ENCODE data around the gene NIM1K.
"Not testable (repeated sequence)": the region's sequence is repeated elsewhere in the genome, so short reads cannot be mapped to it uniquely, and the experiment has no call there.

NIM1K gene

DNA sequence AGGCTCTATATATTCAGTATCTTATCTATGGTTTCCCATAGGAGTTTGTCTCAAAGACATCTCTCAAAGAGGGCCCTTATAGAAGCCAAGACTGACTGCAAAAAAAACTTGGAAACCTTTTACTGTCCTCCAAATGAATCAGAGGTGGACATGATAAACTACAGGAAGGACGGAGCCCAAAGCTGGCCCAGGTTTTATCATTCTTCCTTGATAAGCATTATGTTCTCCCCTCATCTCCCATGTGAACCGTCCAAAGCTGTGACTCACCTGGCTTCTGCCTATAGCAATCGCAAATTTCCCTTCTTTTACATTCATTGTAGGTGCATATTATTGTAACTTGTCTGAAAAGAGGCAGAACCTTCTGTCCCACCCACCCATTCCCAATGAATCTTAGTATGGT is 35.0 kb upstream of the NIM1K start:
- no peaks in the 10 kb centered on the region for H3K4me1 ChIP-seq (ENCODE audit: control insufficient read depth in 1 of 2, insufficient read depth in 2 of 2, low read length in 2 of 2)

DNA sequence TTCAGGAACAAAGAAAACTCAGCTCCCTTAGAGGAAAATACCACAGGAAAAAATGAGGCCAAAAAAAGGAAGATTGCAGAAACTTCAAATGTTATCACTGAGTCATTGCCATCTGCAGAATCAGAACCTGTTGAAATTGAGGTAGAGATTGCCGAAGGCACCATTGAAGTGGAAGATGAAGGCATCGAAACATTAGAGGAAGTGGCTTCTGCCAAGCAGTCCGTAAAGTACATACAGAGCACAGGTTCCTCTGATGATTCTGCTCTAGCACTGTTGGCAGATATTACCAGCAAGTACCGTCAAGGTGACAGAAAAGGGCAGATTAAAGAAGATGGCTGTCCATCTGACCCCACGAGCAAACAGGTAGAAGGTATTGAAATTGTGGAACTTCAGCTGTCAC is 30.8 kb upstream of the NIM1K start:
- Histone ChIP-seq H3K27me3 (ENCODE audit: low read depth, low read length) (no peaks in the 10 kb centered on the region), H3K9me3 (ENCODE audit: control insufficient read depth in 1 of 2, low read length in 2 of 2) (no peaks in the 10 kb centered on the region), H3K4me1 (ENCODE audit: control insufficient read depth in 1 of 2, insufficient read depth in 2 of 2, low read length in 2 of 2) (no peaks in the 10 kb centered on the region), H3K36me3 (ENCODE audit: control insufficient read depth in 1 of 2, insufficient read depth in 2 of 2, low read length in 2 of 2) (peaks cover 18 to 31% of the 10 kb centered on the region in 2 donors), H3K4me3 (ENCODE audit: low read depth in 1 of 2, low read length in 2 of 2) (no peak overlapping the region), H3K27ac (ENCODE audit: low read length) (no peak overlapping the region)

More for the DNA sequence above, 35.0 kb upstream of the NIM1K start:
- H3K27ac ChIP-seq (ENCODE audit: low read length), result no peak overlapping the region
- H3K4me3 ChIP-seq (ENCODE audit: low read depth in 1 of 2, low read length in 2 of 2), result no peak overlapping the region
- H3K9me3 ChIP-seq (ENCODE audit: control insufficient read depth in 1 of 2, low read length in 2 of 2), result no peaks in the 10 kb centered on the region
- H3K27me3 ChIP-seq (ENCODE audit: low read depth, low read length), result no peaks in the 10 kb centered on the region
- peaks cover 12 to 13% of the 10 kb centered on the region in 2 donors for H3K36me3 ChIP-seq (ENCODE audit: control insufficient read depth in 1 of 2, insufficient read depth in 2 of 2, low read length in 2 of 2)

DNA sequence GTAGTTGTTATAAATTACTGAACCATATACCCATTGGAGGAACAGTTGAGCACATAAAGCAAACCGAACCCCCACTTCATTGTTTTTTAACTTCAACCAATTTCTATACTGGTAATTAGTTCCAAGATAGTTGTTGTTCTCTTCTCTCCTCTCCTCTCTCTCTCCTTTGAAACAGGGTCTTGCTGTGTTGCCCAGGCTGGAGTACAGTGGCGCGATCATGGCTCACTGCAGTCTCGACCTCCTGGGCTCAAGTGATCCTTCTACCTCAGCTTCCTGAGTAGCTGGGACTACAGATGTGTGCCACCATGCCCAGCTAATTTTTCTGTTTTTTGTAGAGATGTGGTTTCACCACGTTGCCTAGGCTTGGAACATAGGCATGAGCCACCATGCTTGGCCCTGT is 27.2 kb upstream of the NIM1K start:
- H3K27ac ChIP-seq (ENCODE audit: low read length); H3K4me1 ChIP-seq (ENCODE audit: control insufficient read depth in 1 of 2, insufficient read depth in 2 of 2, low read length in 2 of 2); H3K9me3 ChIP-seq (ENCODE audit: control insufficient read depth in 1 of 2, low read length in 2 of 2); H3K27me3 ChIP-seq (ENCODE audit: low read depth, low read length); H3K4me3 ChIP-seq (ENCODE audit: low read depth in 1 of 2, low read length in 2 of 2): not testable (repeated sequence)
- peaks cover 18 to 36% of the 10 kb centered on the region in 2 donors for H3K36me3 ChIP-seq (ENCODE audit: control insufficient read depth in 1 of 2, insufficient read depth in 2 of 2, low read length in 2 of 2)

DNA sequence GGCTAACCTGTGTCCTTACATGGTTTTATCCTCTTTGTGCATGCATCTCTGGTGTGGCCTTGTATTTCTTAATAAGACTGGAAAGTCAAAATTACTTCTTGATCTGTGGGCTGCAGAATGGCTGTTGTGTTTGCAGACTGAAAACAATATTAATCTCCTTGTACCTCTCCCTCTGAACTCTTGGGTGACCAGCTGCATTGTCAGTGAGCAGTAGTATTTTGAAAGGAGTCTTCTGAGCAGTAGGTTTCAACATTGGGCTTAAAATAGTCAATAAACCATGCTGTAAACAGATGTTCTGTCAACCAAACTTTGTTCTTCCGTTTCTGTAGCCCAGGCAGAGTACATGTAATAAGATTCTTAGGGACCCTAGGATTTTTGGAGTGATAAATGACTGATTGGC is 26.7 kb upstream of the NIM1K start:
- Histone ChIP-seq H3K27ac (ENCODE audit: low read length) (no peak overlapping the region), H3K27me3 (ENCODE audit: low read depth, low read length) (no peaks in the 10 kb centered on the region), H3K36me3 (ENCODE audit: control insufficient read depth in 1 of 2, insufficient read depth in 2 of 2, low read length in 2 of 2) (peaks cover 18 to 36% of the 10 kb centered on the region in 2 donors)

DNA sequence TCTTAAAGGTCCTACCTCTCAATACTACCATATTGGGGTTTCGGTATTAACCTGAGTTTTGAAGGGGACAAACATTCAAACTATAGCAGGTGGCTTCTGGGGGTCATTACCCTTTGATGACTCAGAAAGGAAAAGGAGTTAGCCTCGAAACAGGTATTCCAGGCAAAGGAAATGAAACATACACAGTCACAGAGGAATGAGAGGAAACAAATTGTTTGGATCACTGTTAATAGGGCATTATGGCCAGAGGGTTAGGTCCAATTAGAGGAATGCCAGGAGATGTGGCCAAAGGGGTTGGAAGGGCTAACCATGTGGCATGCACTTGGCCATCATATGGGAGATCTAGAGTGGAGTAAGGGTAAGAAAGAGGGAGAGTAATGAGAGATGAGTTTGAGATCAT is 23.9 kb upstream of the NIM1K start:
- no peaks in the 10 kb centered on the region for H3K9me3 ChIP-seq (ENCODE audit: control insufficient read depth in 1 of 2, low read length in 2 of 2)
- H3K36me3 ChIP-seq (ENCODE audit: control insufficient read depth in 1 of 2, insufficient read depth in 2 of 2, low read length in 2 of 2), result peaks cover 11 to 23% of the 10 kb centered on the region in 2 donors
- H3K4me1 ChIP-seq (ENCODE audit: control insufficient read depth in 1 of 2, insufficient read depth in 2 of 2, low read length in 2 of 2), result no peaks in the 10 kb centered on the region
- no peaks in the 10 kb centered on the region for H3K27me3 ChIP-seq (ENCODE audit: low read depth, low read length)
- no peak overlapping the region for H3K4me3 ChIP-seq (ENCODE audit: low read depth in 1 of 2, low read length in 2 of 2)
- H3K27ac ChIP-seq (ENCODE audit: low read length), result no peak overlapping the region

More for the DNA sequence above, 26.7 kb upstream of the NIM1K start:
- no peak overlapping the region for H3K4me3 ChIP-seq (ENCODE audit: low read depth in 1 of 2, low read length in 2 of 2)
- no peaks in the 10 kb centered on the region for H3K4me1 ChIP-seq (ENCODE audit: control insufficient read depth in 1 of 2, insufficient read depth in 2 of 2, low read length in 2 of 2)
- no peaks in the 10 kb centered on the region for H3K9me3 ChIP-seq (ENCODE audit: control insufficient read depth in 1 of 2, low read length in 2 of 2)

DNA sequence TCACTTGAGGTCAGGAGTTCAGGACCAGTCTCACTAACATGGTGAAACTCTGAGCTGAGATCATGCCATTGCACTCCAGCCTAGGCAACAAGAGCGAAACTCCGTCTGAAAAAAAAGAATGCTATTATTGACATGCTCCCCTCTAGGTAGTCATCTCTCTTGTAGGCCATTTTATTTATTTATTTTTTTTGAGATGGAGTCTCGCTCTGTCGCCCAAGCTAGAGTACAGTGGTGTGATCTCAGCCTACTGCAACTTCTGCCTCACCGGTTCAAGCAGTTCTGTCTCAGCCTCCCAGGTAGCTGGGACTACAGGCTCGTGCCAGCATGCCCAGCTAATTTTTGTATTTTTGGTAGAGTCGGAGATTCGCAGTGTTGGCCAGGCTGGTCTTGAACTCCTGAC is 20.6 kb upstream of the NIM1K start:
- no peak overlapping the region for H3K4me3 ChIP-seq (ENCODE audit: low read depth in 1 of 2, low read length in 2 of 2)
- H3K27me3 ChIP-seq (ENCODE audit: low read depth, low read length), result no peaks in the 10 kb centered on the region
- H3K4me1 ChIP-seq (ENCODE audit: control insufficient read depth in 1 of 2, insufficient read depth in 2 of 2, low read length in 2 of 2), result no peaks in the 10 kb centered on the region
- H3K27ac ChIP-seq (ENCODE audit: low read length), result no peak overlapping the region
- peaks cover 17 to 27% of the 10 kb centered on the region in 2 donors for H3K36me3 ChIP-seq (ENCODE audit: control insufficient read depth in 1 of 2, insufficient read depth in 2 of 2, low read length in 2 of 2)
- no peaks in the 10 kb centered on the region for H3K9me3 ChIP-seq (ENCODE audit: control insufficient read depth in 1 of 2, low read length in 2 of 2)

DNA sequence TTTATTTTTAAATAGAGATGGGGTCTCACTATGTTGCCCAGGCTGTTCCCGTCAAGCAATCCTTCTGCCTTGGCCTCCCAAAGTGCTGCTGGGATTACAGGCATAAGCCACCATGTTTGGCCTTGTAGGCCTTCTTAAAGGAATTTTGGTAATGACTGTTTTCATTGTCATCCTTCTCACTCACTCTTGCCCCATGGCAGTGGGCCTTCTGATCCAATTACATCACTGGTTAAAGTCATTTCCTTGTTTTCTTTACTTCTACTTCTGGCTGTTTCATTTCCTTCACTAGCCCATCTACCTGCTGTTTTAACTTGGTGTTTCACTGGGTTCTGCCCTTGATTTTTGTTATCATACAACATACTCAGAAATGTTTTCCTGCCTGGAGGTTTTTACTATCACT is 20.1 kb upstream of the NIM1K start:
- no peaks in the 10 kb centered on the region for H3K4me1 ChIP-seq (ENCODE audit: control insufficient read depth in 1 of 2, insufficient read depth in 2 of 2, low read length in 2 of 2)
- H3K9me3 ChIP-seq (ENCODE audit: control insufficient read depth in 1 of 2, low read length in 2 of 2), result no peaks in the 10 kb centered on the region
- no peaks in the 10 kb centered on the region for H3K27me3 ChIP-seq (ENCODE audit: low read depth, low read length)
- peaks cover 17 to 28% of the 10 kb centered on the region in 2 donors for H3K36me3 ChIP-seq (ENCODE audit: control insufficient read depth in 1 of 2, insufficient read depth in 2 of 2, low read length in 2 of 2)
- no peak overlapping the region for H3K27ac ChIP-seq (ENCODE audit: low read length)
- H3K4me3 ChIP-seq (ENCODE audit: low read depth in 1 of 2, low read length in 2 of 2), result no peak overlapping the region

DNA sequence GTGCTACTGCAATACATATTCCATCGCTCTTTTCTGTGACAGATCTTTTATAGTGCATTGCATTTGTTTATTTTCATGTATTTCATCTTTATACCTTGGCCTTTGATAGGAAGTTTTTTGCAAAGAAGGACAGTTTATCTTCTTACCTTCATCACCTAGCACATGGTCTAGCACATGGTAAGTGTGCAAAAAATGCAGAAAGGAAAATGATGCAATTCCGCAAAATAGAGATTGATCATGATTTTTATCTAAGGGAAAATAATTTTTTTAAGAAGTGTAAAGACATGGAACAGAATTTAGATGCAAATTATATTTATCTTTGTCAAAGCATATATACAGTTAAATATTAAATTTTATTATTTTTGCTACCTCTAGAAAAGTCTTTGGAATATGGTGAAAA is 19.2 kb upstream of the NIM1K start:
- H3K4me1 ChIP-seq (ENCODE audit: control insufficient read depth in 1 of 2, insufficient read depth in 2 of 2, low read length in 2 of 2), result no peaks in the 10 kb centered on the region
- H3K9me3 ChIP-seq (ENCODE audit: control insufficient read depth in 1 of 2, low read length in 2 of 2), result no peaks in the 10 kb centered on the region
- no peaks in the 10 kb centered on the region for H3K27me3 ChIP-seq (ENCODE audit: low read depth, low read length)
- H3K27ac ChIP-seq (ENCODE audit: low read length), result no peak overlapping the region
- H3K36me3 ChIP-seq (ENCODE audit: control insufficient read depth in 1 of 2, insufficient read depth in 2 of 2, low read length in 2 of 2), result peaks cover 17 to 28% of the 10 kb centered on the region in 2 donors
- no peak overlapping the region for H3K4me3 ChIP-seq (ENCODE audit: low read depth in 1 of 2, low read length in 2 of 2)

DNA sequence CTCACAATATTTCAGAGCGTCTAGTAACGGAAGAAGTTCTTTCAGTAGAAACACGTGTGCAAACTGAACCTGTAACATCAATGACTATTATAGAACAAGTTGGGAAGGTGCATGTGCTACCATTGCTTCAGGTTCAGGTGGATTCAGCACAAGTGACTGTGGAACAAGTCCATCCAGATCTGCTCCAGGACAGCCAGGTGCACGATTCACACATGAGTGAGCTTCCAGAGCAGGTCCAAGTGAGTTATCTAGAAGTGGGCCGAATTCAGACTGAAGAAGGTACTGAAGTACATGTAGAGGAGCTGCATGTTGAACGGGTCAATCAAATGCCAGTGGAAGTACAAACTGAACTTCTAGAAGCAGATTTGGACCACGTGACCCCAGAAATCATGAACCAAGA is 17.4 kb upstream of the NIM1K start:
- peaks cover 17 to 22% of the 10 kb centered on the region in 2 donors for H3K36me3 ChIP-seq (ENCODE audit: control insufficient read depth in 1 of 2, insufficient read depth in 2 of 2, low read length in 2 of 2)
- no peak overlapping the region for H3K4me3 ChIP-seq (ENCODE audit: low read depth in 1 of 2, low read length in 2 of 2)
- no peak overlapping the region for H3K27ac ChIP-seq (ENCODE audit: low read length)
- H3K9me3 ChIP-seq (ENCODE audit: control insufficient read depth in 1 of 2, low read length in 2 of 2), result no peaks in the 10 kb centered on the region
- no peaks in the 10 kb centered on the region for H3K27me3 ChIP-seq (ENCODE audit: low read depth, low read length)
- H3K4me1 ChIP-seq (ENCODE audit: control insufficient read depth in 1 of 2, insufficient read depth in 2 of 2, low read length in 2 of 2), result no peaks in the 10 kb centered on the region

DNA sequence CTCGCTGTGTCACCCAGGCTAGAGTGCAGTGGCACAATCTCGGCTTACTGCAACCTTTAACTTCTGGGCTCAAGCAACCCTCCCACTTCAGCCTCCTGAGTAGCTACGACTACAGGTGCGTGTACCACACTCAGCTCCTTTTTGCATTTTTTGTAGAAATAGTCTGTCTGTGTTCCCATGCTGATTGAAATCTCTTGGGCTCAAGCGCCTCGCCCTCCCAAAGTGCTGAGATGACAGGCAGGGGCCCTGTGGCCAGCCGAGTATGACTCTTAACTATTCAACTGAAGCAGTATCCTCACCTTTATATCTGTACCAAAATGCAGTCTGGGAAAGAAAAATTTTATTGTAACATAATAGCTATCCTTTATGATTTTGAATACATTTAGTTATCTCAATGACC is 12.2 kb upstream of the NIM1K start:
- Histone ChIP-seq H3K36me3 (ENCODE audit: control insufficient read depth in 1 of 2, insufficient read depth in 2 of 2, low read length in 2 of 2) (peaks cover 4 to 7% of the 10 kb centered on the region in 2 donors), H3K4me3 (ENCODE audit: low read depth in 1 of 2, low read length in 2 of 2) (no peak overlapping the region), H3K4me1 (ENCODE audit: control insufficient read depth in 1 of 2, insufficient read depth in 2 of 2, low read length in 2 of 2) (no peaks in the 10 kb centered on the region), H3K27ac (ENCODE audit: low read length) (no peak overlapping the region), H3K9me3 (ENCODE audit: control insufficient read depth in 1 of 2, low read length in 2 of 2) (no peaks in the 10 kb centered on the region), H3K27me3 (ENCODE audit: low read depth, low read length) (no peaks in the 10 kb centered on the region)

DNA sequence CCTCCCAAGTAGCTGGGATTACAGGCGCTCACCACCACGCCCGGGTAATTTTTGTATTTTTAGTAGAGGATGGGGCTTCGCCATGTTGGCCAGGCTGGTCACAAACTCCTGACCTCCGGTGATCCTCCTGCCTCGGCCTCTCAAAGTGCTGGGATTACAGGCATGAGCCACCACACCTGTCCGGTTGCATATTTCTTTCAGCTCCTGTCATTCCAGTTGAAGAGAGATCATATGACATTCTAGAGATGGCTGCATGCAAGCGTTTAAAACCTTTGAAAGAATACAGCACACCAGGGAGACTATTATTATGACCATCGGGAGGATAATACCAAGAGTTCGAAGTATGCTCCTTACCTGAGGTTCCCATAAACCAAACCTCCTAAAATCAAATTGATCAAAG is 9.6 kb upstream of the NIM1K start:
- Histone ChIP-seq H3K4me3 (ENCODE audit: low read depth in 1 of 2, low read length in 2 of 2) (no peak overlapping the region), H3K9me3 (ENCODE audit: control insufficient read depth in 1 of 2, low read length in 2 of 2) (no peaks in the 10 kb centered on the region), H3K36me3 (ENCODE audit: control insufficient read depth in 1 of 2, insufficient read depth in 2 of 2, low read length in 2 of 2) (no peaks in the 10 kb centered on the region), H3K27ac (ENCODE audit: low read length) (no peak overlapping the region), H3K27me3 (ENCODE audit: low read depth, low read length) (no peaks in the 10 kb centered on the region), H3K4me1 (ENCODE audit: control insufficient read depth in 1 of 2, insufficient read depth in 2 of 2, low read length in 2 of 2) (no peaks in the 10 kb centered on the region)

DNA sequence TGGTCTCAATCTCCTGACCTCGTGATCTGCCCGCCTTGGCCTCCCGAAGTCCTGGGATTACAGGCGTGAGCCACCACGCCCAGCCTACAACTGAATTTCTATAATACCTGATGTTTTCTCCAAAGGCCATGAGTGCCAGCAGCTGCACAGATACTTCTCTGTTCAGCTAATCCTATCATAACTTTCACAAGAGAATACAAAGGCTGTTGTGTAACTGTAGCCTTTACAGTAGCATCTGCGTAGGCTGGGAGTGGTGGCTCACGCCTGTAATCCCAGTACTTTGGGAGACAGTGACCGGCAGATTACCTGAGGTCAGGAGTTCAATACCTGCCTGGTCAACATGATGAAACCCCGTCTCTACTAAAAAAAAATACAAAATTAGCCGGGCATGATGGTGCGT is 8.9 kb upstream of the NIM1K start:
- not testable (repeated sequence) for H3K27ac ChIP-seq (ENCODE audit: low read length); H3K9me3 ChIP-seq (ENCODE audit: control insufficient read depth in 1 of 2, low read length in 2 of 2); H3K36me3 ChIP-seq (ENCODE audit: control insufficient read depth in 1 of 2, insufficient read depth in 2 of 2, low read length in 2 of 2); H3K4me1 ChIP-seq (ENCODE audit: control insufficient read depth in 1 of 2, insufficient read depth in 2 of 2, low read length in 2 of 2); H3K27me3 ChIP-seq (ENCODE audit: low read depth, low read length); H3K4me3 ChIP-seq (ENCODE audit: low read depth in 1 of 2, low read length in 2 of 2)
